Thymus (tissue), 11 donors: ENCODE results near the gene AGPAT3. TPM values are rescaled to one million over a fixed set of nuclear protein-coding genes. Genes with fewer than 3 reads are reported as not detected.

Experiments
- DNase-seq, 9 donors: peaks; one replicate each; pipeline ENCODE4 v3.0.0-alpha.2; 2013; ENCODE audit warnings: low spot score in 9 of 9, low read depth in 6 of 9, missing footprints in 1 of 9
- H3K27ac ChIP-seq, 2 donors: one replicate each; pipeline ENCODE4 v1.5.1; 2013; ENCODE audit warnings: control low read depth in 1 of 2, low read depth in 1 of 2, low read length in 1 of 2, mild to moderate bottlenecking in 1 of 2, moderate library complexity in 1 of 2
- H3K27me3 ChIP-seq, 2 donors: one replicate each; pipeline ENCODE4 v1.5.1; 2013; ENCODE audit warnings: low read length in 1 of 2; ENCODE audit not compliant: control insufficient read depth in 2 of 2, insufficient read depth in 1 of 2
- H3K36me3 ChIP-seq, 2 donors: one replicate each; pipeline ENCODE4 v1.5.1; 2013; ENCODE audit warnings: low read length in 1 of 2, mild to moderate bottlenecking in 1 of 2, moderate library complexity in 1 of 2; ENCODE audit not compliant: control insufficient read depth in 2 of 2, insufficient read depth in 2 of 2
- H3K4me1 ChIP-seq, 2 donors: one replicate each; pipeline ENCODE4 v1.5.1; 2013; ENCODE audit warnings: low read length in 2 of 2; ENCODE audit not compliant: control insufficient read depth in 2 of 2, insufficient read depth in 2 of 2
- H3K4me3 ChIP-seq, 2 donors: one replicate each; pipeline ENCODE4 v1.5.1; 2013; ENCODE audit warnings: low read length in 2 of 2, control low read depth in 1 of 2, mild to moderate bottlenecking in 1 of 2
- H3K9me3 ChIP-seq, 2 donors: one replicate each; pipeline ENCODE4 v1.5.1; 2013; ENCODE audit warnings: low read length in 1 of 2, mild to moderate bottlenecking in 1 of 2; ENCODE audit not compliant: control insufficient read depth in 2 of 2, insufficient read depth in 1 of 2
- WGBS: extraction: QIAGEN DNeasy Blood & Tissue Kit; methylation state at CpG from one replicate; pipeline ENCODE4 v1.1.7; 2013; 5-methylcytosine and 5-hydroxymethylcytosine counted together
- polyA plus RNA-seq: library from polyadenylated mRNA; stranded (reverse); fragments of 200-250 nt; gene quantifications from one replicate; pipeline ENCODE4 v1.2.3, GENCODE V29; 2013
- total RNA-seq: library from RNA; stranded (reverse); fragments of 120-200 nt; gene quantifications from one replicate; pipeline ENCODE4 v1.2.4, GENCODE V29; 2013
- donor health status: healthy.

The AGPAT3 gene
- total and polyA plus RNA-seq, 2 donors, result 16.2 to 19.8 TPM

DNA sequence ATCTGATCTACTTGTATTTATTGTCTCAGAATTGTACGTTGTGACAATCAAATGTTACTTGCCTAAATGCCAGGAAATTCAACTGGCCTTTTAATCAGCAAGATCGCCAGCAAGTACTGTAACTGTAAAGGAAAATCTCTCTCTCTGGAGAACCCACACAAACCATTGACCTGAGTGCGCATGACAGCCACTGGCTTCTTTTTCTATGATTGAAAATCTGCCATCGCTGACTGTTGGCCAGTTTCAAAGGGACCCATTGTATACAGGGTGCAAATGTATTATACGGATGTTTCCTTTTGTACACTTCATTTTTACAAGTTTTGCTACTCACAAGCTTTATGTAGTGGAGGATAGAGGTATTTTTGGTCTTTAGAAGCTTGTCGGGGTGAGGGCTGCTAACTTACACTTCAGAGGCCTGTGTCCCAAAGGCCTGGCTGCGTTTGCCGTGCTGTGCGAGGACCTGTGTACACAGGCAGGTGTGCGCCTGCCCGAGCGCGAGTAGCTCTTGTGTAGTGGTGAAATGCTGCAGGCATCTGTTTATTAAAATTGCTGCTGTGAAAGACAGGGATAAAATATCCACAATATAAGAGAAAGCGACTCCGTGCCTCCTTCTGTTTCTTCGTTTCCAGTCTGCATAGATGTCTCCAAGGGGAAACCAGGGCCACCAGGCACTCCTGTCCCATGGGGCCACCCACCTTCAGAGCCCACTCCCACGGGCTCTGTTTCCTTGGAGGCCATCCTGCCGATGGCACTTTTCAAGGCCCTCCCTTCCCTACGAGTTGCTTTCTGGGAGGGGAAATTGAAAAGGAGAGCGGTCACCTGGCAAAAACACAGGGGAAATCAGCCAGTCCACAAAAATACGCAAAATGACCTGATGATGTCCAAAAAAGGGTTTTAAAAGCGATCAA lies 121.8 kb downstream of the AGPAT3 start:
- no peak for DNase-seq
- Histone ChIP-seq H3K27me3 (peaks cover 0 to 10% of the 10 kb centered on the region in 2 donors), H3K4me1 (peaks cover 0 to 24% of the 10 kb centered on the region in 2 donors), H3K4me3 (no peak overlapping the region), H3K9me3 (peaks cover 0 to 2% of the 10 kb centered on the region in 2 donors), H3K27ac (no peak overlapping the region), H3K36me3 (peaks cover 13 to 19% of the 10 kb centered on the region in 2 donors)
- WGBS, result 95% methylated on average over 22 of the region's 22 CpGs

DNA sequence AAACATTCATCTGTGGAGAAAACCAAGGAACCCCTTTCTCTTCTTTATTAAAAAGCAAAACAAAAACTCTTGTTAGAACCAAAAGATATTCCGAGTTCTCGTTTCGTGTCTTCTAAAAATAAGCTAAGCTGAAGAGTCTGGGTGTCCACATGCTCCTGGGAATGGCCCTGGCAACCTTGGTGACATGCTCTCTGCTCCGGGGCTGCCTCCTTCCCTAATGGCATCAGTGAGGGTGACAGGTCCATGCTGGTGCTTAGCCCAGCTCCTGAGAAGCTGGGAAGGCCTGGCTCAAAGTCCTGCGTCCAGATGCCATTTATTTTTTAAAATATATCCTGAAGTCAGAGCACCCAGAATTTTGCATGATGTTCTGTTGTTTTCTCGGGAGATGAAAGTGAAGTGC lies 122.5 kb downstream of the AGPAT3 start:
- Histone ChIP-seq H3K27ac (no peak overlapping the region), H3K4me3 (no peak overlapping the region), H3K27me3 (peaks cover 0 to 10% of the 10 kb centered on the region in 2 donors), H3K9me3 (peaks cover 0 to 2% of the 10 kb centered on the region in 2 donors), H3K4me1 (peaks cover 0 to 24% of the 10 kb centered on the region in 2 donors), H3K36me3 (peaks cover 6 to 12% of the 10 kb centered on the region in 2 donors)
- 96% methylated on average over 6 of the region's 6 CpGs for WGBS
- DNase-seq, result no peak

DNA sequence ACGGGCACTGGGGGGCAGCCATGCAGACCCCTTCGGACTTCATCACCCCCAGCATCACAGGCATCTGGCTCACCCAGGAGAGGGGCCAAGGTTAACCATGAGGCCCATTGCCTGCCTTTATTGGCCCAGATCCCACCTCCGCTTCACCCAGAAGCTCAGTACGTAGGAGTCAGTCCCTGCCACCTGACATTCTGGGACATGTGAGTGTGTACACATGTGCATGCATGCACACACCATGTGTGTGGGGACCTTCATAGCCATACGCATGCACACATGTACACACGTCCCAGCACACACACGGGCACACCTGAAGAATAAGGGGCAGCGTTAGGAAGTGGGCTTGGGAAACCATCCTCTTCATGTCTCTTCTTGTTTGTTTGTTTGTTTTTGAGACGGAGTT lies 123.0 kb downstream of the AGPAT3 start:
- 97% methylated on average over 9 of the region's 9 CpGs for WGBS
- DNase-seq, result no peak
- Histone ChIP-seq H3K27ac (no peak overlapping the region), H3K4me1 (peaks cover 0 to 20% of the 10 kb centered on the region in 2 donors), H3K27me3 (peaks cover 0 to 10% of the 10 kb centered on the region in 2 donors), H3K9me3 (peaks cover 0 to 2% of the 10 kb centered on the region in 2 donors), H3K4me3 (no peak overlapping the region), H3K36me3 (peaks cover 1 to 7% of the 10 kb centered on the region in 2 donors)

DNA sequence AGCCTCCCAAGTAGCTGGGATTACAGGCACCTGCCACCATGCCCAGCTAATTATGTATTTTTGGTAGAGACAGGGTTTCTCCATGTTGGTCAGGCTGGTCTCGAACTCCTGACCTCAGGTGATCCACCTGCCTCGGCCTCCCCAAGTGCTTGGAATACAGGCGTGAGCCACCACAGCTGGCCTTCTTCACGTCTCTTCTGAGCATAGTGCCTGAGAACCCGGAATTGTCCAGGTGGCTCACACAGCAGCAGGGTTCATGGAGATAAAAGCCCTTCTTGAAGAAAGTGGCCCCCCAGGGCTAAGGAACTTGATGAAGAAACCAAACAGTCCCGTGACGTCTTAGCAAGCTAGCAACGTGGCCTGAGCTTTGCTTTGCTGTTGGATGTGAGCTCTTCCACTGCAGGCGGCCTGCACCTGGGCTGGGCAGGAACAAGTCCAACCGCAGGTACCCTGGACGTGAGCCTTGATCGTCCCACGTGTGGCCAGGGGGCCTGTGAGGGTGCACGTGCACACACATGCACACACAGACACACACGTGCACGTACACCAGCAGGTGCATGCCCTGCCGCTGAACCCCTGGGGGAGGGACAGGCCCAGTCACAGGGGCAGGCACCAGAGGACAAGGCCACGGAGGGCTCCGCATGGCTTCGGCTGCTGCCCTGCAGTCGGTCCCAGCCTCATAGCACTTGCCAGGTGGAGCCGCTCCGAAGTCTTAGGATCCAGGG lies 123.6 kb downstream of the AGPAT3 start:
- WGBS, result 93% methylated on average over 23 of the region's 23 CpGs
- peaks cover 0 to 3% of the 10 kb centered on the region in 2 donors for H3K36me3 ChIP-seq
- H3K4me1 ChIP-seq, result peaks cover 0 to 19% of the 10 kb centered on the region in 2 donors
- peaks cover 0 to 10% of the 10 kb centered on the region in 2 donors for H3K27me3 ChIP-seq
- H3K27ac ChIP-seq, result no peak overlapping the region
- H3K4me3 ChIP-seq, result no peak overlapping the region
- DNase-seq, result no peak
- no peaks in the 10 kb centered on the region for H3K9me3 ChIP-seq

DNA sequence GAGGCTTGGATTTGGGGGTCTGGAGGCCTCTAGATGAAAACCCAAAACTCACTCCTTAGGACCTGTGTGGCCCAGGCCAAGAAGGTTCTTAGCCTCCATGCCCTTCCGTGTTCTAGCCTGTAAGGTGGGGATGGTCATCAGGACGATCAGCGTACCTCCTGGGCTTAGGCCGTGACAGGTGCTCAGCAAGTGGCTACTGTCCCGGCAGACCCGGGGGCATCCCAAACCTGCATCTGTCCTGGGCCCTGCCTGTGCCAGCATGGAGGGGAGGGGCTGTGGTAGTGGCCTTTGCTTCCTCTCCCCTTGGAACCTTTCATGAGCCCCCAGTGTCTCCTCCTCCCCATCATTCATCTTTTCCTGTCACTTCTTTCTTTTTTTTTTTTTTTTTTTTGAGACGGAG lies 124.4 kb downstream of the AGPAT3 start:
- Histone ChIP-seq H3K27ac (no peak overlapping the region), H3K36me3 (no peaks in the 10 kb centered on the region), H3K4me1 (peaks cover 0 to 19% of the 10 kb centered on the region in 2 donors), H3K9me3 (no peaks in the 10 kb centered on the region), H3K27me3 (peaks cover 0 to 10% of the 10 kb centered on the region in 2 donors), H3K4me3 (no peak overlapping the region)
- DNase-seq, result no peak
- WGBS, result 98% methylated on average over 7 of the region's 7 CpGs

DNA sequence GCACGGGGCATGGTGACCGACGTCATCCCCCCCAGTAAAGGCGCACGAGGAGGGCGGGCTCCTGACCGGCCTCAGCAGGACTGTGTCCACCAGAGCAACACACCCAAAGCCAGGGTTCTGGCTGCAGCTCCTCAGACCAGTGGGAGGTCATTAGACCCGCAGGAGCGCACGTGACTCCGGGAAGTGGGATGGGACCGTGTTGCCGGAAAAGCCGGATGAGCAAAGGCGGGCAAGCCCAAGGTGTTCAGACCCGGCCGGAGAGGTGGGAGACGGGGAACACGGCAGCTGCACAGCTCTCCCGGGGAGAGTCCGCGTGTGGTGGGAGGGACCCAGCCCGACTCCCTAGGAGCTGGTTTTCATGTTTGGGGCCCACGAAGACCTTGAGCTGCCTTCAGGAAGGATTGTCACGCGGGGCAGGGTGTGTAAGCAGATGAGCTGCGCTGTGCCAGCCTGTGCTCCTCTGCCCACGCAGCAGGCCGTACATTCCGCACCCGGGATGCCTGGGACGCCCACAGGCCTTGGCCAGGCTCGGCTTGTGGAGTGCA lies 126.5 kb downstream of the AGPAT3 start:
- H3K27me3 ChIP-seq, result peaks cover 0 to 2% of the 10 kb centered on the region in 2 donors
- WGBS, result 94% methylated on average over 33 of the region's 33 CpGs
- no peak overlapping the region for H3K4me3 ChIP-seq
- H3K9me3 ChIP-seq, result peaks cover 0 to 6% of the 10 kb centered on the region in 2 donors
- no peaks in the 10 kb centered on the region for H3K36me3 ChIP-seq
- DNase-seq, result no peak
- peaks cover 0 to under 1% of the 10 kb centered on the region in 2 donors for H3K4me1 ChIP-seq
- H3K27ac ChIP-seq, result no peak overlapping the region

DNA sequence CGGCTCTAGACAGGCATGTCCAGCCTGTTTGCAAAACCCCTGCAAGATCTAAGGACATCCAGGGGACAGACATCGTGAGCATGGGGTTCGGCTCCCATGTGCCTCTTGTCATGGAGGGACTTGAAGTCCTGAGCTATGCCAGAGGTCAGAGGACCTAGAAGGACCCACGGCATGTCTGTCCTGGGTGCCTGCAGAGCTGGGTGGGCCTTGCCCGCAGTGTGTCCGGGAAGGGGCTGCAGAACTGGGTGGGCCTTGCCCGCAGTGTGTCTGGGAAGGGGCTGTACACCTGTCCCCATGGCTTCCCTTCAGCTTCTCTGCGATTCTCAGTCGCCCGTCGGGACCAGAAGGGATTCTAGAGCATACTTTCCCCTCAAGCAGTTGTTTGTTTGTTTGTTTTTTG lies 127.1 kb downstream of the AGPAT3 start:
- no peak overlapping the region for H3K4me3 ChIP-seq
- peaks cover 0 to 6% of the 10 kb centered on the region in 2 donors for H3K9me3 ChIP-seq
- WGBS, result 97% methylated on average over 11 of the region's 11 CpGs
- H3K36me3 ChIP-seq, result no peaks in the 10 kb centered on the region
- DNase-seq, result no peak
- no peaks in the 10 kb centered on the region for H3K4me1 ChIP-seq
- no peak overlapping the region for H3K27ac ChIP-seq
- no peaks in the 10 kb centered on the region for H3K27me3 ChIP-seq

DNA sequence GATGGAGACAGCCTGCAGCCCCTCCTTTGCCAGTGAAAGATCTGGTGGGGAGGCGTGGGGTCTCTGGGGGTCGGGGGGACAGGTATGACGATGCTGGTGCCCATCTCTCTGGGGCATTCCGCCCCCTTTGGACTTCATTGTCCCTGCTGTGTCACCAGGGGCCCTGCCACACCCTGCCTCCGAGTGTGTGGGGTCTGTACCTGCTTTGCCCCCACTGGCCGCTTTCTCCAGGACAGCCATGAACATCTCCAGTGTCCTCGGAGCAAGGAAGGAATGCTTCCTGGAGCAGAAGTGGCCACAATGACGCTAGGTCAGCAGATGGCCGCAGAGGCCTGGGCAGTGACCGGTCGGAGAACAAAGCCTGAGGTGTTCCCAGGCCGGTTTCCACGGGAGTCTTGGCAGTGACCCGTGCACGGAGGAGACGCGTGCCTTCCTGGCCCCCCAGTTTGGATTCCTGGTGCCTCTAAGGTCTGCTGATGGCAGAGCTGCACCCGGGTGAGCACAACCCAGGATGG lies 128.5 kb downstream of the AGPAT3 start:
- Histone ChIP-seq H3K9me3 (peaks cover 0 to 6% of the 10 kb centered on the region in 2 donors), H3K36me3 (no peaks in the 10 kb centered on the region), H3K27ac (no peak overlapping the region), H3K27me3 (peaks cover 0 to 2% of the 10 kb centered on the region in 2 donors), H3K4me1 (no peaks in the 10 kb centered on the region), H3K4me3 (no peak overlapping the region)
- WGBS, result 92% methylated on average over 18 of the region's 18 CpGs
- DNase-seq, result no peak
